GM18861 (cell line): ENCODE data around the gene GOLGA6L9.
"Not testable (repeated sequence)": the region's sequence is repeated elsewhere in the genome, so short reads cannot be mapped to it uniquely, and the experiment has no call there.

Experiments
- ATAC-seq: cut with Tn5 transposase; IDR thresholded peaks from one replicate; pipeline ENCODE4 v1.9.1; 2021; ENCODE audit not compliant: unreplicated experiment

GOLGA6L9 gene

DNA sequence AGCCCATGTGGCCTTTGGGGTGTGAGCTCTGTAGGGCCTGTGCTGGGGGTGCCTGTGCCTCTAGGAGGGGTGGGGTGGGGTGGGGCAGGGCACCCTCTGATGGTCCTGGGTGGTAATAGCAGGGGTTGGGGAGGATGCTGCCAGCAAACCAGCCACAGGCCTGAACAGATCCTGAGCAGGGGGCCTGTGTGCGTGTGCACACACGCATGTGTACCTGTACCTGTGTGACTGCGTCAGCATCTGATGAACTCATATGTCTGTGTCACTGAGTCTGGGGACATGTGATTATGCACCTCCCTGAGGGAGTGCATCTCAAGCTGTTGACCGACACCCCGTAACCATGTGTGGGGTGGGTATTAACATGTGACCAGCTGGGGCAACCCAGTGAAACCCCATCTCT lies 36.0 kb downstream of the GOLGA6L9 start:
- not testable (repeated sequence) for ATAC-seq

DNA sequence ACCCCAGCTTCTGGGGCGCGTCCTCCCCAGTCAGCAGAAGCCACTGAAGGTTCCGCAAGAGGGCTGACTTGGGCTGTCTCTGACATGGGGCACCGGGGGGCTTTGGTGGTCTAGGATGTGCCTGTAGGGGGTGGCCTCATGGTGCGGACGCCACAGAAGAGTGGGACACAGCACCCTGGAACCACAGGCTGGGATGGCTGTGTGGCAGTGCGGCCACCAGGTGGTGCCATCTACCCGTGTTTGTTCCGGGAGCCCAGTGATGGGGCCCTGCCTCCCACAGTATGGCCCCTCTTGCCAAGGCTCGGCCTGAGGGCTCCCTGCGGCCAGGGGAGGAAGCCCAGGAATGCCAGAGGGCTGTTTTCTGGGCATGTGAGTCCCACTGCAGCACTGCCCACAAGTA lies 38.6 kb downstream of the GOLGA6L9 start:
- not testable (repeated sequence) for ATAC-seq

DNA sequence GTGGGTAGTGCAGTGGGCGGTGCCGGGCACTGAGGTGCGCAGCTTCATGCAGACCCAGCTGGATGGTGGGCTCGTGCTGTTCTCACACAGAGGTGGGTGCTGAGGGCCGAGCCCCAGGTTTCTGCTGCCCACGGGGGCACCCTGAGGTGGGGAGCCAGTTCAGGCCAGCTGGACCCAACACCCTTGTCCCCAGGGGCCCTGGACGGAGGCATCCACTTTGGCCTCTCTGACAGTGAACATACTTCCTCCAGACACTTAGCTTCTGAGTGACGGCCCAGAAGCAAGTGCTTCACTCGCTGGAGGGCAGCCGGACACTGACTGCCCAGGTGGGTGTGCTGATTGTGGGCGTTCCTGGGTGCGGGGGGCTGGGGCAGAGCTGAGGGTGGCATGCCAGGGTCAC lies 39.8 kb downstream of the GOLGA6L9 start:
- ATAC-seq = not testable (repeated sequence)

DNA sequence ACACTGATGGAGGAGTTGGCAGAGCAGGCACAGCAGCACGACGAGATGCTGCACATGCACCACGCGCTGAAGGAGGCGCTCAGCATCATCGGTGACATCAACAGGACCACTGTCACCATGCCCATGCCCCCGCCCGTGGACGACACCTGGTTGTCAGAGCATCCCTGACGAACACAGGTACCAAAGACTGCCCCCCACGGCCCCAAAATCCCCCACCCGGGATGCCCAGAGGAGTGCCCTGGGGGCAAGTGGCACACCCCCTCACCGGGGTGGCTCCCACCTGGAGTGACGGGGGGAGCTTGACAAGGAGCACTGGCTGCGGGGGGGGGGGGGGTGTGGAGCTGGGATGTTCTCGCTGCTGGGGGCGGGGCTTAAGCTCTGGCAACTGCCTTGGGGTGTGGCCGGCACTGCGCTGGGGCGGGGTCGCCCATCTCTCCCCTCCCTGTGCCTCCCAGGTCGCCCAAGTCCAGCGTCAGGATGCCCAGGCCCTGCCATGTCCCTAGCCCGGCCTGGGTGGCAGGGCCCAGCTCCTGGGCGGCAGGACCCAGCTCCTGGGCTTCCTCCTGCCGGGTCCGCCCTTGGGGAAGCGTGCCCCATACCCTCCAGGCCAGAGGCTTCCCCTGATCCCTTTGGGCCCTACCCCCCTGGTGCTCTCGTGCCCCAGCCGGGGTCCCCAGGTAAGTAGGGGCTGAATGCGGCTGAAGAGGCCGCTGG lies 42.8 kb downstream of the GOLGA6L9 start:
- ATAC-seq = not testable (repeated sequence)

DNA sequence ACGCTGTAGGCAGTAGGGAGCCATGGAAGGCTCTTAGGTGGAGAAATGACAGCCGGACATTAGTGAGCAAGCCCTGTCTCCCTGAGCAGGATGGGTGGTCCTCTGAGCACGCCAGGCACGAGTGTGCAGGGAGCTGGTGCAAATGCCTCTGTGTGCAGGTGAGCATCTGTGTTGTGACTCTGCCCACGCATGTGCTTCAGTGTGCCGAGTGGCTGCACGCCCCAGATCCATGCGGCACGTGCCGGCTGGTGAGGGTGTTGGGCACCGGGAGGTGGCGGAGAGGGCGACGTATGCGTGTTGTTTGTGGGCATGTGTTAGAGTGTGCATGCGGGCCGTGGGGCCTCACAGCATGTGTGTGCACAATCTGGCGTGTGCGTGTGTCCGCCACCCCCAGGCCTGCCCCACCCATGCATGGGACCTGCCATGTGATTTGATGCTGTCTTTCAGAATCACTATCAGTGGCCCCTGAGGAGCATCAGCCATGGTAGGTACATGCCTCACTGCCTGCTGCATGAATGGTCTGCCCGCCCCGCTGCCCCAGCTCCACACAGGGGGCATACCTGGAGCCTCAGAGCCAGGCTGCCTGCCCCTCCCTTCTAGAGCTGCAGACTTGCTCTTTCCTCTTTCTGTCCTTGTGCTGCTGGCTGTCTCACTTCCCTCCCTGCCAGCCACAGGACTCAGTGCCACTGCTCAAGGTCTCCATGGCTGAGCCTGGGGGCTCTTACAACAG lies 45.1 kb downstream of the GOLGA6L9 start:
- not testable (repeated sequence) for ATAC-seq

DNA sequence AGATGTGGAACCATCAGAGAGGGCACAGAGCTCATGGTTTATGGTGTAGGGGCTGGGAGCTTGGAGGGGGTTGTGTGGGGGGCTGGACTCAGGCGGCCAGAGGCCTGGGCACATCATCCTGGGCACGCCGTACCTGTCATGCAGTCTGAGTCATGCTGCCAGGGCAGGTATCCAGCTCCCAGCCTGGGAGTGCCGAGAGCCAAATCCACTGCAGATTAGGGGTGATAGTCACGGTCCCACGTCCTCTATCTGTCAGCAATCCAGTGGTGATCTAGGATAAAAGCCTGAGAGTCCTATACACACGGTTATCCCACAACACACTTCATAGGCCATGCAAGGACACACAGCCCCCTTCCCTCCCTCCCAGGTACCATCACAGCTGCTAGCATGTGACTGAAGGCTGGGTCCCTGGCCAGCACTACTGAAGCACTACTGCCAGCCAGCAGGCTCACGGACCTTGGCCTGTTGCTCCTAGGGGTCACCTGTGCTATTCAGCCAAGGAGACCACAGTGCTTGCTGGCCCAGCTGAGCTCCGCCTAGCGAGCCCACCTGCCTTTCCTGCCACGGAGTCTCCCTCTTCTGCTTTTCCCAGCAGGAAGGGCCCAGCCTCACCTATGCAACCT lies 45.8 kb downstream of the GOLGA6L9 start:
- ATAC-seq = not testable (repeated sequence)

DNA sequence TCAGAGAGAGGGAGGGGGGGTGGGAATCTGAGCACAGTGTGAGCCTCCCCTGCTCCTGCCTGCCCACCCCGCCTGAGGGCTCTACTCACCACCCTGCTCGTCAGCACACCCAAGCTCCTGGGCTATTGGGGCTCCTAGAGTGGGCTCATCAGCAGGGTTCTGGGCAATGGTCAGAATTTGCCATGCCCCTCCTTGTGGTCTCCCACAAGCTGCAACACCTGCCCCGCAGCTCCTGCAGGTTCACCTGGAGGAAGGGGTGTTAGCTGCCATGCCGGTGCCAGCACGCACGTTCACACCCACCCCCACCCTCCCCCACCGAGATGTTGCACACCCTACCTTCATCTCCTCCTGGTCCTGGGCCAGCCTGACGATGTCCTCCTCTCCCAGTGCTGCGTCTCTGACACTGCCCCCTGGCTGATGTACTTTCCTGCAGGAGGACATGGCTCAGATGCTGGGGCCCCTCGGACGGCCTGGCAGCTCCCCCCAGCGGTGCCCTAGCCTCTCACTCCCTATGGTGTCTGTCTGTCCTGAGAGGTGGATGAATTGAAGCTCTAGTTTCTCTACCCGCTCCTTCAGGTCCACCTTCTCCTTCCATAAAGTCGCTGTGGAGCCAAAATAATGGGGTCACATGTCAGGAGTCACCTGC lies 47.2 kb downstream of the GOLGA6L9 start:
- not testable (repeated sequence) for ATAC-seq

DNA sequence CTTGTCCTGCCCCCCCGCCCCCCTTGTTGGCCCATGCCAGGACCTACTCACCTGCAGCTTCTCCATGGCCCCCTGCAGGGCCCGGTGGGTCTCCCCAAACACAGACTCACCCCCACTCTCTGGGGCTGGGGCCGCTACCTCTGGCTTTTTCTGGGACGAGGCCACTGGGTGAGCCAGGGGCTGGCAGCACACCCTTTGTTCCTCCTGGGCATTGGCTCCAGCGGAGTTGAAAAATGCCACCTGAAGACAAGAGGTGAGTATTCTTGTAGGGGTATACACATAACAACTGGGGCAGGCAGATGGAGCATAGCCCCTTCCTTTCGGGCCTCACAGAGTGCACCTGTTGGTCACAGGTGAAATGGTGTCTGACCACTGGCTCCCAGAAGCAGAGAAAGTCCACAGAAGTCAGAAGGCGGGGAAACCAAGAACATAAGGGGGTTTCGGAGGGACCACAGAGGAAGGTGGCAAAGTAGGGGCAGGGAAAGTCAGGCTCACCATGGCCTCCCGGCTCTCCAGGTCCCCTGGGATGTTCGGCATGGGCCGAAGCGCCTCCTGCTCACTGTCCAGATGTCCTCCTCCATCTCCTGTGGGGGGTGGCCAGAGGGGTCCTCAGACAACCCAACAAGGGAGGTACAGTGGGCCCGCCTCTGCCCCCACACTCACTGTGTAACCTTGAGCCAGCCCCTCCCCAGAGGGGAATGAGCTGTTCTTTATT lies 47.9 kb downstream of the GOLGA6L9 start:
- ATAC-seq = not testable (repeated sequence)
